ENCODE measurements around the gene TMEM200B.
"Not testable (repeated sequence)": the region's sequence is repeated elsewhere in the genome, so short reads cannot be mapped to it uniquely, and the experiment has no call there.

The TMEM200B gene

GRCh38 chr1:29105822-29106221 lies 17.9 kb downstream of the TMEM200B start:
- no peak for DNase-seq

- DNase-seq, result no peak
Observed at GRCh38 chr1:29100487-29100886, 23.2 kb downstream of the TMEM200B start.

DNA sequence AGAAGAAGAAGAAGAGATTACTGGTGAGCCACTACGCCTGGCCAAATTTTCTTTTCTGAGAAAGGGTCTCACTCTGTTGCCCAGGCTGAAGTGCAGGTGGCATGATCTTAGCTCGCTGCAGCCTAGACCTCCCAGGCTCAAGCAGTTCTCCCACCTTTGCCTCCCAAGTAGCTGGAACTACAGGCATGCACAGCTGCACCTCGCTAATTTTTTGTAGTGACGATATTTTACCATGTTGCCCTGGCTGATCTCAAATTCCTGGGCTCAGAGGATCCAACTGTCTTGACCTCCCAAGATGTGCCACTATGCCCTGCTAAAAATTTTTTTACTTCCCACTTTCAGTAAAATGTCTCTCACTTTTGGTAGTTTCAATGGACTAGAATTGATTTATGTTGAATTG lies 24.4 kb downstream of the TMEM200B start:
- no peak for DNase-seq

DNA sequence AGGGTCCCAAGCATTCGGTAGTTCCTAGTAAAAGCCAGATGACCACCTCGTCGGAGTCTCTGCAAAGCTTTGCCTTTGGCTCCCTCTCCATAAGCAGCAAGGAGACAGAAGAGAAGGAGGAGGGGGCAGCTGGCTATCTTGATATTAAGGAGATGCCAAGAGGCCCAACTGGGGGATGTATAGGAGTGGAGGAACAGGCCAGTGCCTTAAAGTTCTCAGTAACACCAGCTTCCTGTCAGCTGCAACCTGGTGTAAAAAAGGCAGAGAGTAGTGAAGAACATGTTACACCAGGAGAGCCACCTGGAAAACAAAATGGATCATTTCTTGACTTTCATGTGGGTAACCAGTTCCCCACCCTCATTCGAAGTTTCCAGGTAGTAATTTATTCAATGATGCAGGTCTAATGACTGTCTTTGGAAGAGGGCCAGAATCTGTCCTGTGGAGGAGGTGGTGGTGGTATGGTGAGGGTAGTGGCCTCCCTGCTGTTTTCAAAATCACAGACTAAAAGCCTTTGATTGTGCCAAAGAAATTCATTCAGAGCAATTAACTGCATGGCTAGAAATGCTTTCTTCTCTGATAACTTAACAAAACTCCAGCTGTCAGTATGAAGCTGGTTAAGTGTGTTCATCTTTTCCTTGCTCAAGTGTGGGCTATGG lies 27.3 kb downstream of the TMEM200B start:
- no peak for DNase-seq

- no peak for DNase-seq
Observed at GRCh38 chr1:29094954-29095353, 28.7 kb downstream of the TMEM200B start.

DNA sequence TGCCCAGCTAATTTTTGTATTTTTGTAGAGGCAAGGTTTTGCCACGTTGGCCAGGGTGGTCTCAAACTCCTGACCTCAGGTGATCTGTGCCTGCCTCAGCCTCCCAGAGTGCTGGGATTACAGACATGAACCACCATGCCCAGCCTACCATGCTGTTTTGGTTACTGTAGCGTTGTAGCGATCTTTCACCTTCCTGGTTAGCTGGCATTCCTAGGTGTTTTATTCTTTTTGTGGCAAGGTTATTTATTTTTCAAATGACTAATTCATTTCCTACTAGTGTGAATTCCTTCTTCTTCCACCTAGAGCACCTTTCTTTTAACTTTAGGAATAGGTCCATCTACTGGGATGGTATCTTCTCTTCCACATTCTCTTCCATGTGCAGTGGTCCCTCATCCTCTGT lies 29.3 kb downstream of the TMEM200B start:
- no peak for DNase-seq

- not testable (repeated sequence) for DNase-seq
Observed at GRCh38 chr1:29092704-29093103, 31.0 kb downstream of the TMEM200B start.

DNA sequence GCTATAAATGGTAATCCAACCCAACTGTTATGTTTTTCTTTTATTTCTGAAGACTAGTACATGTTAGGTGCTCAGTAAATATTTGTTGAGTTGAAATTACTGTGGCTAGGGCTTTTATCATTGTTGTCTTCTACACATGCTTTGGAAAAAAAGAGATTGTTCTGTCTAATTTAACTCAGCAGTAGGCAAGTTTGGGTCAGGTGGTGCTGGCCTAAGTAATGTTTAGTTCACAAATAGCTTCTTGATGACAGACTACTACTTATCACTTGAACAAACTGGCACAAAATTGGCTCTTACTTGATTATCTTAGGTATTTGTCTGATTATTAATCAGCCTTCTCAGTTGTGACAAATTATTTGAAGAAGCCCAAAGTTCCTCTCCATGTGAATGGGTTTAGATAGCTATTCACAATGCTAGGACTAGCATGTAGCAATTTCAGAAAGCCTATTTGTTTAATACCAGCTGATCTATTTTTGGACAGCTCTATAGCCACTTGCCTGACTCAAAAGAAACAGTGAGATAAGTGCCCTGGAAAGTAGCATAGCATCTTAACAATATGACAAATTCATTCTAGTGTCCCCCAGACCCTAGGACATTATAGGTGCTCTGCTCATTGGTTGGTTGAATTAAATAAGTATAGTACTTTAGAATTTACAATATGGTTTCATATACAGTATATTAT lies 32.6 kb downstream of the TMEM200B start:
- no peak for DNase-seq

GRCh38 chr1:29084196-29084521 lies 39.5 kb downstream of the TMEM200B start:
- no peak for DNase-seq

GRCh38 chr1:29083317-29084195 lies 40.1 kb downstream of the TMEM200B start:
- no peak for DNase-seq

- DNase-seq, result no peak
Observed at GRCh38 chr1:29082519-29082918, 41.2 kb downstream of the TMEM200B start.

GRCh38 chr1:29081201-29081600 lies 42.5 kb downstream of the TMEM200B start:
- DNase-seq, result no peak

DNA sequence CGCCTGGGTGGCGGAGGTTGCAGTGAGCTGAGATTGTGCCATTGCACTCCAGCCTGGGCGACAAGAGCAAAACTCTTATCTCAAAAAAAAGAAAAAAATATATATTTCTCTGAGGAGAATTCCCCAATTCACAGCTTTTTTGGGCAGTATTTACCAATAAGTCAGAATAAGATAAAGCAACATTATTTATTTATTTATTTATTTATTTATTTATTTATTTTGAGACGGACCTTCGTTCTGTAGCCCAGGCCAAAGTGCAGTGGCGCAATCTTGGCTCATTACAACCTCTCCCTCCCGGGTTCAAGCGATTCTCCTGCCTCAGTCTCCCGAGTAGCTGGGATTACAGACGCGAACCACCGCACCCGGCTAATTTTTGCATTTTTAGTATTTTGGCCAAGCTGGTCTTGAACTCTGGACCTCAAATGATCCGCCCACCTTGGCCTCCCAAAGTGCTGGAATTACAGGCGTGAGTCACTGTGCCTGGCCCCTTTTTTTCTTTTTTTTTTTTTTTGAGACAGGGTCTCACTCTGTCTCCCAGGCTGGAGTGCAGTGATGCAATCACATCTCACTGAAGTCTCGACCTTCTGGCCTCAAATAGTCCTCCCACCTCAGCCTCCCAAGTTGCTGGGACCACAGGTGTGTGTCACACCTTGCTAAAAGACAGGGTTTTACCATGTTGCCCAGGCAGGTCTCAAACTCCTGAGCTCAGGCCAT lies 43.6 kb downstream of the TMEM200B start:
- DNase-seq, result not testable (repeated sequence)

DNA sequence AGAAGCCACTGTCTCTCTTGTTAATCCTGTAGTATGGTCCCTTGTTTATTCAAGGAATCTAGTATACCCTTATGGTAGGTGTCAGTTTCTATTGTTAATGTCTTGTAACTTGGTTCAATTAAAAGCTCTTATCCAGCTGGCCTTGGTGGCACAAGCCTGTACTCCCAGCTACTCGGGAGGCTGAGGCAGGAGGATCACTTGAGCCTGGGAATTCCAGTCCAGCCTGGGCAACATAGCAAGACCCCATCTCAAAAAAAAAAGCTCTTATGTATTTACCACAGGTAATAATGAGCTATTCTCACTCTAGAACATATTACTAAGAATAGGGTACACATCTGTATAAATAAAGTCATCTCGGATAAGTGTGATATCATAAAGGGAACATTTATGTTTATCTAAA lies 46.5 kb downstream of the TMEM200B start:
- no peak for DNase-seq

Data from amniotic stem cell (primary cell).